ENCODE data around the gene AAK1.

Gene AAK1

GRCh38 chr2:69424419-69424818 is 219.1 kb downstream of the AAK1 start:
- TF ChIP-seq TCF12 (IDR thresholded peaks at IDR 0.05; ENCODE audit: low read depth), result no peak
- no peak for TF ChIP-seq REST (IDR thresholded peaks at IDR 0.05; ENCODE audit: low read depth)
- no peak for TF ChIP-seq FOXM1 (IDR thresholded peaks at IDR 0.05; ENCODE audit: borderline replicate concordance, low read depth)
- TF ChIP-seq NFIC (IDR thresholded peaks at IDR 0.05), result no peak
- TF ChIP-seq RAD21 (IDR thresholded peaks at IDR 0.05; ENCODE audit: low read depth), result no peak
- TF ChIP-seq CEBPB (IDR thresholded peaks at IDR 0.05), result no peak
- no peak for TF ChIP-seq USF1 (IDR thresholded peaks at IDR 0.05)
- no peak for TF ChIP-seq MAX (IDR thresholded peaks at IDR 0.05)
- TF ChIP-seq EP300 (IDR thresholded peaks at IDR 0.05; ENCODE audit: borderline replicate concordance), result no peak

GRCh38 chr2:69422198-69422597 is 221.3 kb downstream of the AAK1 start:
- TF ChIP-seq EGR1 (IDR thresholded peaks at IDR 0.05) (no peak), MAX (IDR thresholded peaks at IDR 0.05) (no peak), REST (IDR thresholded peaks at IDR 0.05; ENCODE audit: low read depth) (no peak)

GRCh38 chr2:69416147-69416546 is 227.4 kb downstream of the AAK1 start:
- no peak for TF ChIP-seq FOXM1 (IDR thresholded peaks at IDR 0.05; ENCODE audit: borderline replicate concordance, low read depth)
- no peak for TF ChIP-seq EGR1 (IDR thresholded peaks at IDR 0.05)
- no peak for TF ChIP-seq TCF12 (IDR thresholded peaks at IDR 0.05; ENCODE audit: low read depth)
- no peak for TF ChIP-seq NFIC (IDR thresholded peaks at IDR 0.05)
- no peak for TF ChIP-seq MAX (IDR thresholded peaks at IDR 0.05)
- no peak for TF ChIP-seq RAD21 (IDR thresholded peaks at IDR 0.05; ENCODE audit: low read depth)
- no peak for TF ChIP-seq EP300 (IDR thresholded peaks at IDR 0.05; ENCODE audit: borderline replicate concordance)
- no peak for TF ChIP-seq USF1 (IDR thresholded peaks at IDR 0.05)
- no peak for TF ChIP-seq TEAD4 (IDR thresholded peaks at IDR 0.05)

Measured in Ishikawa (cell line).